ENCODE measurements around the gene DGCR2. TPM values are rescaled to one million over a fixed set of nuclear protein-coding genes. Genes with fewer than 3 reads are reported as not detected.
A peak's percentile ranks its signal among the peaks of the same experiment; 100 is the strongest.

The DGCR2 gene
- total and polyA plus RNA-seq, 4 experiments from 2014 or later = 33.1 to 66.7 (median 56.6) TPM

DNA sequence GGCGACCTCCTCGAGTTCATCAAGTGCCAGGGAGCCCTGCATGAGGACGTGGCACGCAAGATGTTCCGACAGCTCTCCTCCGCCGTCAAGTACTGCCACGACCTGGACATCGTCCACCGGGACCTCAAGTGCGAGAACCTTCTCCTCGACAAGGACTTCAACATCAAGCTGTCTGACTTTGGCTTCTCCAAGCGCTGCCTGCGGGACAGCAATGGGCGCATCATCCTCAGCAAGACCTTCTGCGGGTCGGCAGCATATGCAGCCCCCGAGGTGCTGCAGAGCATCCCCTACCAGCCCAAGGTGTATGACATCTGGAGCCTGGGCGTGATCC, 9.4 kb upstream of the DGCR2 start:
- H3K4me3 Mint-ChIP-seq = no peak overlapping the region
- Histone ChIP-seq H3K36me3 (ENCODE audit: insufficient read depth, low read length) (peaks cover 27% of the 10 kb centered on the region), H3K4me1 (ENCODE audit: insufficient read depth, low read length) (no peaks in the 10 kb centered on the region), H3K27me3 (ENCODE audit: insufficient read depth, low read length) (no peaks in the 10 kb centered on the region), H3K4me3 (ENCODE audit: low read length in 2 of 2) (no peak overlapping the region), H3K27ac (ENCODE audit: low read depth, low read length) (no peak overlapping the region), H3K9me3 (ENCODE audit: control insufficient read depth in 1 of 2, low read length in 2 of 2) (no peaks in the 10 kb centered on the region)
- peaks cover 0 to 1% (median under 1%) of the 10 kb centered on the region in 4 donors for H3K4me1 Mint-ChIP-seq
- H3K27me3 Mint-ChIP-seq = no peaks in the 10 kb centered on the region
- ChIA-PET POLR2A (ENCODE audit: partially characterized antibody) (interaction anchor here (1.1 kb wide), 1 partner anchor 13 kb away, joined by 3 read pairs; the partner anchor contains the start of gene ESS2), CTCF (ENCODE audit: partially characterized antibody) (no interaction called here)
- no peak overlapping the region for H3K27ac Mint-ChIP-seq
- intact Hi-C loops (cut with micrococcal nuclease) = no loop called here
- peaks cover 12 to 42% of the 10 kb centered on the region in 2 donors for H3K36me3 Mint-ChIP-seq
- peaks cover 0 to 2% (median 0%) of the 10 kb centered on the region in 8 donors for H3K9me3 Mint-ChIP-seq
- DNase-seq = no peak

DNA sequence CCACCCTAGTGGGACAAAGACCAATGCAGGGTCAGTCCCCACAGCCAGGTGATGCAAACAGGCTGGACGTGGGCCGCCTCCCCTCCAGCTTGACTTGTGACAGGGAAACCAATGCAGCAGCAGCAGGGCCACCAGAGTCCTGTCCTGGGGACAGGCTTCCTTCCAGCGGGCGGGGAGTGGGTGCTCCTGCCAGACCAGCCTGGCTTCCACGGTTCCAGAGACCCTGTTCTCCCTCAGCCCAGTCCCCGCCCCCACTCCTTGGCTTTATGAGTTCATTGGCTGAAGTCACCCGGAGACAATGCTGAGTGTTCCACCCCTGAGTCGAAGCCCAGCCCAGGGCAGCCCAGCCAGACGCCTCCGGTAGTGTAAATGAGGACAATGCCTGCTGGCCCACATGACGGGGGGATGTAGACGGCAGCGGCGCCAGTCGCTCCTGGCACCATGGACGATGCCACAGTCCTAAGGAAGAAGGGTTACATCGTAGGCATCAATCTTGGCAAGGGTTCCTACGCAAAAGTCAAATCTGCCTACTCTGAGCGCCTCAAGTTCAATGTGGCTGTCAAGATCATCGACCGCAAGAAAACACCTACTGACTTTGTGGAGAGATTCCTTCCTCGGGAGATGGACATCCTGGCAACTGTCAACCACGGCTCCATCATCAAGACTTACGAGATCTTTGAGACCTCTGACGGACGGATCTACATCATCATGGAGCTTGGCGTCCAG, 8.9 kb upstream of the DGCR2 start, which contains the start of gene TSSK2:
Gene TSSK2, plus strand, starts transcription at position 350 of the 726 bp plus-strand sequence. Its CDS starts 92 bp downstream, at position 442.
- peaks cover 22% of the 10 kb centered on the region for H3K36me3 ChIP-seq (ENCODE audit: insufficient read depth, low read length)
- Mint-ChIP-seq H3K4me1 (peaks cover 0 to 1% (median 0%) of the 10 kb centered on the region in 4 donors), H3K27ac (peak within 1 kb of the TSS in 1 of 7 donors; percentile 71), H3K36me3 (peaks cover 7 to 37% of the 10 kb centered on the region in 2 donors), H3K27me3 (no peaks in the 10 kb centered on the region), H3K4me3 (no peak within 1 kb of the TSS), H3K9me3 (peaks cover 0 to 2% (median 0%) of the 10 kb centered on the region in 8 donors)
- H3K9me3 ChIP-seq (ENCODE audit: control insufficient read depth in 1 of 2, low read length in 2 of 2) = no peaks in the 10 kb centered on the region
- ChIA-PET CTCF (ENCODE audit: partially characterized antibody) (interaction anchor here (1.0 kb wide), 1 partner anchor 13 kb away, joined by 3 read pairs; the partner anchor contains the start of gene ESS2), POLR2A (ENCODE audit: partially characterized antibody) (no interaction called here)
- intact Hi-C loops (cut with micrococcal nuclease) = no loop called here
- no peaks in the 10 kb centered on the region for H3K4me1 ChIP-seq (ENCODE audit: insufficient read depth, low read length)
- H3K27ac ChIP-seq (ENCODE audit: low read depth, low read length) = no peak within 1 kb of the TSS
- no peak for DNase-seq
- no peaks in the 10 kb centered on the region for H3K27me3 ChIP-seq (ENCODE audit: insufficient read depth, low read length)
- no peak within 1 kb of the TSS for H3K4me3 ChIP-seq (ENCODE audit: low read length in 2 of 2)

DNA sequence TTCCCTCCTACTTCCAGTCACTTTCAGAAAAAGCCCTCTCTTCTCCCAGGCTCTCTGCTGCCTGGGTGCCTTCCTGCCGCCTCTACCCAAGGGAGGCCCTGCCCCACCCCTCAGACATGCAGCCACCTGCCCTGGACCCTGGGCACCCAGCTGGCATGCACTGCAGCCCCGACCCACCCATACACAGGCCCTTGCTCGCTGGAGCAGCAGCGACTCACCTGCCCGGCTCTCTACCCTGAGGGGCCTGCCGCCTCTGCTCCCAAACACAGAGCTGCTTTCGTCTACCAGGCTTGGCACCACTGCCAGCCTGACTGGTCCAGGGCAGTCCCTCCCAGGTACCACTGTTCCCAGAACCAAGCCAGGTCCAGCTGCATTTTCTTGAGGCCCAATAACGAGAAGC, 7.7 kb upstream of the DGCR2 start:
- Mint-ChIP-seq H3K27me3 (no peaks in the 10 kb centered on the region), H3K4me1 (no peaks in the 10 kb centered on the region), H3K36me3 (peaks cover 0 to 28% of the 10 kb centered on the region in 2 donors), H3K9me3 (peaks cover 0 to 2% (median 0%) of the 10 kb centered on the region in 8 donors), H3K4me3 (no peak overlapping the region), H3K27ac (peak overlapping the region in 2 of 7 donors; percentile 16 to 72)
- peaks cover 18% of the 10 kb centered on the region for H3K36me3 ChIP-seq (ENCODE audit: insufficient read depth, low read length)
- no peak overlapping the region for H3K27ac ChIP-seq (ENCODE audit: low read depth, low read length)
- intact Hi-C loops (cut with micrococcal nuclease) = no loop called here
- H3K4me1 ChIP-seq (ENCODE audit: insufficient read depth, low read length) = no peaks in the 10 kb centered on the region
- CTCF ChIA-PET (ENCODE audit: partially characterized antibody) = interaction anchor here (1.0 to 1.6 kb wide), 2 partner anchors 14 to 15 kb away, joined by 3 read pairs; partner anchors contain the start of gene ESS2
- H3K9me3 ChIP-seq (ENCODE audit: control insufficient read depth in 1 of 2, low read length in 2 of 2) = no peaks in the 10 kb centered on the region
- POLR2A ChIA-PET (ENCODE audit: partially characterized antibody) = interaction anchor here (0.6 kb wide), 1 partner anchor 33 kb away, joined by 3 read pairs; no protein-coding TSS in a partner anchor
- DNase-seq = no peak
- H3K27me3 ChIP-seq (ENCODE audit: insufficient read depth, low read length) = no peaks in the 10 kb centered on the region
- no peak overlapping the region for H3K4me3 ChIP-seq (ENCODE audit: low read length in 2 of 2)

DNA sequence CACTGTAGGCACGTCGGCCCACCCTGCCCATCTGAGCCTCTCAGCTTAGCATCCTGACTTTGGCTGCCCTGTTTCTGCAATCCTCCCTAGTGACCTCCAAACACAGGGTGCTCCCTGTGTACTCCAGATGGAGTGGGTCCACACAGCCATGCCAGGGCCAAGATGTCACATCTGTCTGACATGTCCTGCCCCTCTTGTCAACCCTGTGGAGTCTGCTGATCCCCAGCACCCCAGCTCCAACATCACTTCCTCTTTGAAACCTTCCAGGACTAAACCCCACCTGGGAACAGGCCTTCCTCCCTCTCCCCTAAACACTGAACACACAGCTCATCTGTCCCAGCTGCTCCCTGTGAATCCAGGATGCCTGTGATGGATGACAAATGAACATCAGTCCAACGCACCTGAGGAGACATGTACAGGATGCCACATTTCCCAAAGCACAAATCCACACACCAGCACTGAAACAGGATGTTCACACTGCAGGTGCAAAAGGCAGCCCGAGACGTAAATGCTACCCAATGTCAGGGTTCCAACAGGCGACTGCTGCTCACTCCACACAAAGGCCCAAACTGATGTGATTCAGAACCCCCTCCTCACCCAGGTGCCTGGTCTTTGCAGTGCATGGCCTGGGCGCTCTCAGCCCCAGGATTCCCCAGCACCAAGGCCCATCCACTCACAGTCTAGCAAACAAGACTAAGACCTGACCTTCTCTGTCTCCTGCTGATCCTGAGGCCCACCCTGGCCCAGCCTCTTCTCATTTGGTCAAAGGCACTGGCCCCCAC, 6.9 kb upstream of the DGCR2 start:
- Mint-ChIP-seq H3K27ac (peak overlapping the region in 3 of 7 donors; percentile 16 to 72 (median 37)), H3K4me1 (no peaks in the 10 kb centered on the region), H3K27me3 (peaks cover 0 to 1% of the 10 kb centered on the region in 2 donors), H3K9me3 (peaks cover 0 to 2% (median 0%) of the 10 kb centered on the region in 8 donors), H3K36me3 (peaks cover 0 to 21% of the 10 kb centered on the region in 2 donors), H3K4me3 (no peak overlapping the region)
- DNase-seq = no peak
- intact Hi-C loops (cut with micrococcal nuclease) = no loop called here
- no peaks in the 10 kb centered on the region for H3K9me3 ChIP-seq (ENCODE audit: control insufficient read depth in 1 of 2, low read length in 2 of 2)
- no peak overlapping the region for H3K27ac ChIP-seq (ENCODE audit: low read depth, low read length)
- H3K4me3 ChIP-seq (ENCODE audit: low read length in 2 of 2) = no peak overlapping the region
- no peaks in the 10 kb centered on the region for H3K4me1 ChIP-seq (ENCODE audit: insufficient read depth, low read length)
- CTCF ChIA-PET (ENCODE audit: partially characterized antibody) = interaction anchor here (1.6 kb wide), 1 partner anchor 16 kb away, joined by 3 read pairs; no protein-coding TSS in a partner anchor
- POLR2A ChIA-PET (ENCODE audit: partially characterized antibody) = interaction anchor here (0.6 to 1.0 kb wide), 2 partner anchors 10 to 32 kb away, joined by 3 read pairs; no protein-coding TSS in a partner anchor
- H3K27me3 ChIP-seq (ENCODE audit: insufficient read depth, low read length) = no peaks in the 10 kb centered on the region
- H3K36me3 ChIP-seq (ENCODE audit: insufficient read depth, low read length) = peaks cover 13% of the 10 kb centered on the region

DNA sequence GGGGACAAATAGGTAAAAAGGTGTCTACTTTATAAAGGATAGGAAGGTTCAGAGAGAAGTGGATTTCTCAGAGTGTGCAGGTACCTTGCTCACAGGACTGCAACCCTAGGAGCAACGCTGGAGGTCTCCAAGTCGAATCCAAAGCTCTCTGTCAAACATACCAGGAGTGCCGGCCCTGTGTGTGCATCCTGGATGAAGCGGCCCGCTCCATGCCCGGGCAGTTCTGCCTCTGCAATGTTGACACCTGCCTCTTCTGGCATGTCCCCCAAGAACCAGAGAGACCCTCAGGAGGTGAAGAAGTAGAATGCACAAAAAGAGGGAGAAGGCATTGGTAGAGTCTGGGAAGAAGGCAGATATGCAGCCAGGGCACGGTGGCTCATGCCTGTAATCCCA, 5.8 kb upstream of the DGCR2 start:
- H3K4me1 ChIP-seq (ENCODE audit: insufficient read depth, low read length) = peaks cover 3% of the 10 kb centered on the region
- Mint-ChIP-seq H3K36me3 (peaks cover 0 to 12% of the 10 kb centered on the region in 2 donors), H3K27me3 (peaks cover 0 to 2% of the 10 kb centered on the region in 2 donors), H3K4me1 (peaks cover 0 to 5% (median 2%) of the 10 kb centered on the region in 4 donors), H3K4me3 (no peak overlapping the region), H3K27ac (peak overlapping the region in 2 of 7 donors; percentile 31 to 85), H3K9me3 (peaks cover 0 to 2% (median 0%) of the 10 kb centered on the region in 8 donors)
- H3K9me3 ChIP-seq (ENCODE audit: control insufficient read depth in 1 of 2, low read length in 2 of 2) = no peaks in the 10 kb centered on the region
- no peak overlapping the region for H3K4me3 ChIP-seq (ENCODE audit: low read length in 2 of 2)
- no peak for DNase-seq
- H3K27me3 ChIP-seq (ENCODE audit: insufficient read depth, low read length) = no peaks in the 10 kb centered on the region
- intact Hi-C loops (cut with micrococcal nuclease) = no loop called here
- ChIA-PET POLR2A (ENCODE audit: partially characterized antibody) (no interaction called here), CTCF (ENCODE audit: partially characterized antibody) (interaction anchor here (1.1 kb wide), 1 partner anchor 8 kb away, joined by 3 read pairs; no protein-coding TSS in a partner anchor)
- H3K36me3 ChIP-seq (ENCODE audit: insufficient read depth, low read length) = peaks cover 2% of the 10 kb centered on the region
- H3K27ac ChIP-seq (ENCODE audit: low read depth, low read length) = no peak overlapping the region

DNA sequence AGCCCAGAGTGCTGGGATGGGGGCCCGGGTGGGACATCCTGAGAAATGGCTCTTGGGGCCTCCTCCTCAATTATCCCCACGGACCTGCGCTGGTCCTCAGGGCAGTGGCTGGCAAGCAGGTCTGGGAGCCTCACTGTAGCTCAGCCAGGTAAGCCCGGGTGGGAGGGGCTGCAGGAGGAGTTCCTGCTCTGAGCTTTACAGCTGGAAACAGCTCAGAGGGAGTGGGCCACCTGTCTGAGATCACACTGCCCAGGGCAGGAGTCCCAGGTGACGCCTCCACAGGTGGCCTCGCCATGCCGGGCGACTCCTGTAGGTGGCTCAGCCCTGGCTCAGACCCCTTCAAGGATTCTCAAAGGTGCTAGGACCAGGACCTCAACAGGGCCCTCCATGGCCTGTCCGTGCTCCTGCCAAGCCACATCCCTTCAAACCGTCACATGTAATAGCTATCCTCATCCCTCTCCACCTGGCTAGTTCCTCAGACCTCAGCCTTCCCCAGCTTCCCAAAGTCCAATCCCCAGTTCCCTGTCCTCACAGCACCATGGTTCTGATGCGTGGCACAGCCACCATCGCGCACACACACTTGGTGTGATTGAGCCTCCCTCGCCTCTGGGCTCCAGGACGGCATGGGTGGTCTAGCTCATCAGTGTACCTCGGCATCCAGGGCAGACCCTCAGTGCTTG, 5.3 kb upstream of the DGCR2 start:
- Mint-ChIP-seq H3K9me3 (peaks cover 0 to 3% (median 0%) of the 10 kb centered on the region in 8 donors), H3K4me3 (no peak overlapping the region), H3K36me3 (peaks cover 0 to 8% of the 10 kb centered on the region in 2 donors), H3K27ac (peak overlapping the region in 2 of 7 donors; percentile 31 to 85), H3K4me1 (peaks cover 4 to 11% (median 7%) of the 10 kb centered on the region in 4 donors), H3K27me3 (peaks cover 0 to 2% of the 10 kb centered on the region in 2 donors)
- Histone ChIP-seq H3K27ac (ENCODE audit: low read depth, low read length) (no peak overlapping the region), H3K27me3 (ENCODE audit: insufficient read depth, low read length) (no peaks in the 10 kb centered on the region), H3K4me3 (ENCODE audit: low read length in 2 of 2) (no peak overlapping the region), H3K4me1 (ENCODE audit: insufficient read depth, low read length) (peaks cover 7% of the 10 kb centered on the region), H3K9me3 (ENCODE audit: control insufficient read depth in 1 of 2, low read length in 2 of 2) (no peaks in the 10 kb centered on the region), H3K36me3 (ENCODE audit: insufficient read depth, low read length) (no peaks in the 10 kb centered on the region)
- POLR2A ChIA-PET (ENCODE audit: partially characterized antibody) = no interaction called here
- DNase-seq = no peak
- CTCF ChIA-PET (ENCODE audit: partially characterized antibody) = interaction anchor here (1.1 kb wide), 1 partner anchor 9 kb away, joined by 3 read pairs; no protein-coding TSS in a partner anchor
- intact Hi-C loops (cut with micrococcal nuclease) = no loop called here
